ENCODE measurements around the gene FER. TPM values are rescaled to one million over a fixed set of nuclear protein-coding genes. Genes with fewer than 3 reads are reported as not detected.

FER gene
- polyA plus RNA-seq, 1 donor from 2014 or later, result 8.5 TPM

DNA sequence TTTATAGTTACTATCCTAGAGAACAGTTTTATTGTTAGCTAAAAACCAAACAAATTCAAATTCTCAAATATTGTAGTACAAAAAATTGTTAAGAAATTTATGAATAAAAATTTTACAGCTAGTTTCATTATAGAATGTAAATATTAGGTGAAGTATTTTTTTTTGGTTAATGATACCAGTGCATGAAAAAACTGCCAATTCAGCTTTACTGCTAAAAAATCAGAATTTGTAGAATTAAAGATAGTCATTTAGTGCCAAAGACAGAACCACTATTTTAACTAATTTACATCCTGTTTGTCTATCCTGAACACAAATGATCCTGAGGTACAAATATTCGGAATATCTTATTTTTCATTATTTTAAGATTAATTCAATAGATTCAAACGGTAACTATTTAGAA, 202.6 kb downstream of the FER start:
- no peak overlapping the region for H3K9ac ChIP-seq (ENCODE audit: low read length)

DNA sequence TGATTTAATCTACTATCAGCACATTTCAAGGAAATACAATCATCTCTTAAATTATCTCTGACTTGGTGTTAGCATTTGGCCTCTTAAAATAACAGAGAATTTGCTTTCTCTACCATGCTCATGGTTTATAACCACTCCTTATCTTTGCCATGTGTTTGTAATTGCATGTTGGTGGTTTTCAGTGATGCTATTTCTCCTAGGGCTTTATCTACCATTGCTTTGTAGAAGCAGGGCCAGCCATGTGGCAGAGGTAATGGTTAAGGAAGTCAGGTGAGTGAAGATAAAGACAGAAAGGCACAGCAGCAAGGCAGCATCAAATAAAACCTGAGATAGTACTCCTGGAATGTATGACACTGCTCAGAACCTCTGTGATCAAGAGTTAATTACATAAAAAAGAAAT, 206.2 kb downstream of the FER start:
- no peak overlapping the region for H3K4me2 ChIP-seq (ENCODE audit: low read length)
- no peaks in the 10 kb centered on the region for H3K79me2 ChIP-seq (replicated peaks; ENCODE audit: insufficient read depth, low read length)
- no peaks in the 10 kb centered on the region for H3F3A ChIP-seq (ENCODE audit: insufficient read depth, low read length, poor library complexity, severe bottlenecking)
- no peaks in the 10 kb centered on the region for H3K9me3 ChIP-seq (ENCODE audit: low read length)
- H3K9me2 ChIP-seq (ENCODE audit: insufficient read depth, low read length), result no peaks in the 10 kb centered on the region
- no peak overlapping the region for H2AFZ ChIP-seq (ENCODE audit: low read depth, low read length)
- no peaks in the 10 kb centered on the region for H4K20me1 ChIP-seq (ENCODE audit: insufficient read depth)
- H3K27ac ChIP-seq (ENCODE audit: low read length), result no peak overlapping the region
- H3K4me3 ChIP-seq (ENCODE audit: low read length), result no peak overlapping the region
- H3K36me3 ChIP-seq (ENCODE audit: insufficient read depth, low read length), result no peaks in the 10 kb centered on the region
- H3K27me3 ChIP-seq (ENCODE audit: insufficient read depth, low read depth, low read length), result no peaks in the 10 kb centered on the region
- TF ChIP-seq, protein P1, sequence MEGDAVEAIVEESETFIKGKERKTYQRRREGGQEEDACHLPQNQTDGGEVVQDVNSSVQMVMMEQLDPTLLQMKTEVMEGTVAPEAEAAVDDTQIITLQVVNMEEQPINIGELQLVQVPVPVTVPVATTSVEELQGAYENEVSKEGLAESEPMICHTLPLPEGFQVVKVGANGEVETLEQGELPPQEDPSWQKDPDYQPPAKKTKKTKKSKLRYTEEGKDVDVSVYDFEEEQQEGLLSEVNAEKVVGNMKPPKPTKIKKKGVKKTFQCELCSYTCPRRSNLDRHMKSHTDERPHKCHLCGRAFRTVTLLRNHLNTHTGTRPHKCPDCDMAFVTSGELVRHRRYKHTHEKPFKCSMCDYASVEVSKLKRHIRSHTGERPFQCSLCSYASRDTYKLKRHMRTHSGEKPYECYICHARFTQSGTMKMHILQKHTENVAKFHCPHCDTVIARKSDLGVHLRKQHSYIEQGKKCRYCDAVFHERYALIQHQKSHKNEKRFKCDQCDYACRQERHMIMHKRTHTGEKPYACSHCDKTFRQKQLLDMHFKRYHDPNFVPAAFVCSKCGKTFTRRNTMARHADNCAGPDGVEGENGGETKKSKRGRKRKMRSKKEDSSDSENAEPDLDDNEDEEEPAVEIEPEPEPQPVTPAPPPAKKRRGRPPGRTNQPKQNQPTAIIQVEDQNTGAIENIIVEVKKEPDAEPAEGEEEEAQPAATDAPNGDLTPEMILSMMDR (IDR thresholded peaks at IDR 0.05; ENCODE audit: poor library complexity, severe bottlenecking), result no peak
- TF ChIP-seq MXI1 (conservative IDR thresholded peaks at IDR 0.05; ENCODE audit: poor library complexity, severe bottlenecking) (no peak), TAF1 (IDR thresholded peaks at IDR 0.05; ENCODE audit: low read depth) (no peak), EP300 (conservative IDR thresholded peaks at IDR 0.05; ENCODE audit: poor library complexity, severe bottlenecking) (no peak)
- TF ChIP-seq, protein P2, sequence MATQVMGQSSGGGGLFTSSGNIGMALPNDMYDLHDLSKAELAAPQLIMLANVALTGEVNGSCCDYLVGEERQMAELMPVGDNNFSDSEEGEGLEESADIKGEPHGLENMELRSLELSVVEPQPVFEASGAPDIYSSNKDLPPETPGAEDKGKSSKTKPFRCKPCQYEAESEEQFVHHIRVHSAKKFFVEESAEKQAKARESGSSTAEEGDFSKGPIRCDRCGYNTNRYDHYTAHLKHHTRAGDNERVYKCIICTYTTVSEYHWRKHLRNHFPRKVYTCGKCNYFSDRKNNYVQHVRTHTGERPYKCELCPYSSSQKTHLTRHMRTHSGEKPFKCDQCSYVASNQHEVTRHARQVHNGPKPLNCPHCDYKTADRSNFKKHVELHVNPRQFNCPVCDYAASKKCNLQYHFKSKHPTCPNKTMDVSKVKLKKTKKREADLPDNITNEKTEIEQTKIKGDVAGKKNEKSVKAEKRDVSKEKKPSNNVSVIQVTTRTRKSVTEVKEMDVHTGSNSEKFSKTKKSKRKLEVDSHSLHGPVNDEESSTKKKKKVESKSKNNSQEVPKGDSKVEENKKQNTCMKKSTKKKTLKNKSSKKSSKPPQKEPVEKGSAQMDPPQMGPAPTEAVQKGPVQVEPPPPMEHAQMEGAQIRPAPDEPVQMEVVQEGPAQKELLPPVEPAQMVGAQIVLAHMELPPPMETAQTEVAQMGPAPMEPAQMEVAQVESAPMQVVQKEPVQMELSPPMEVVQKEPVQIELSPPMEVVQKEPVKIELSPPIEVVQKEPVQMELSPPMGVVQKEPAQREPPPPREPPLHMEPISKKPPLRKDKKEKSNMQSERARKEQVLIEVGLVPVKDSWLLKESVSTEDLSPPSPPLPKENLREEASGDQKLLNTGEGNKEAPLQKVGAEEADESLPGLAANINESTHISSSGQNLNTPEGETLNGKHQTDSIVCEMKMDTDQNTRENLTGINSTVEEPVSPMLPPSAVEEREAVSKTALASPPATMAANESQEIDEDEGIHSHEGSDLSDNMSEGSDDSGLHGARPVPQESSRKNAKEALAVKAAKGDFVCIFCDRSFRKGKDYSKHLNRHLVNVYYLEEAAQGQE (IDR thresholded peaks at IDR 0.05; ENCODE audit: borderline replicate concordance), result no peak
- no peak overlapping the region for H3K9ac ChIP-seq (ENCODE audit: low read length)

More for the DNA sequence above, 202.6 kb downstream of the FER start:
- TF ChIP-seq RAD21 (conservative IDR thresholded peaks at IDR 0.05), result no peak
- TF ChIP-seq, protein P2 (IDR thresholded peaks at IDR 0.05; ENCODE audit: borderline replicate concordance), result no peak
- no peak for TF ChIP-seq MXI1 (conservative IDR thresholded peaks at IDR 0.05; ENCODE audit: poor library complexity, severe bottlenecking)
- no peak for TF ChIP-seq SMC3 (conservative IDR thresholded peaks at IDR 0.05; ENCODE audit: poor library complexity)
- no peak for TF ChIP-seq EP300 (conservative IDR thresholded peaks at IDR 0.05; ENCODE audit: poor library complexity, severe bottlenecking)
- TF ChIP-seq, protein P1 (IDR thresholded peaks at IDR 0.05; ENCODE audit: poor library complexity, severe bottlenecking), result no peak
- no peak for TF ChIP-seq EZH2 (IDR thresholded peaks at IDR 0.05; ENCODE audit: borderline replicate concordance, insufficient read depth, low read length, poor library complexity, severe bottlenecking)
- TF ChIP-seq POLR2AphosphoS5 (IDR thresholded peaks at IDR 0.05), result no peak
- no peak for TF ChIP-seq TAF1 (IDR thresholded peaks at IDR 0.05; ENCODE audit: low read depth)
- Histone ChIP-seq H3K9me2 (ENCODE audit: insufficient read depth, low read length) (no peaks in the 10 kb centered on the region), H3K4me2 (ENCODE audit: low read length) (no peak overlapping the region), H3K9me3 (ENCODE audit: low read length) (no peaks in the 10 kb centered on the region), H3K79me2 (replicated peaks; ENCODE audit: insufficient read depth, low read length) (no peaks in the 10 kb centered on the region), H3K27me3 (ENCODE audit: insufficient read depth, low read depth, low read length) (no peaks in the 10 kb centered on the region), H3F3A (ENCODE audit: insufficient read depth, low read length, poor library complexity, severe bottlenecking) (no peaks in the 10 kb centered on the region), H3K4me3 (ENCODE audit: low read length) (no peak overlapping the region), H2AFZ (ENCODE audit: low read depth, low read length) (no peak overlapping the region), H3K27ac (ENCODE audit: low read length) (no peak overlapping the region), H3K36me3 (ENCODE audit: insufficient read depth, low read length) (no peaks in the 10 kb centered on the region), H4K20me1 (ENCODE audit: insufficient read depth) (no peaks in the 10 kb centered on the region)
